ENCODE results near the gene ACSS3. TPM values are rescaled to one million over a fixed set of nuclear protein-coding genes. Genes with fewer than 3 reads are reported as not detected.
"Not testable (repeated sequence)": the region's sequence is repeated elsewhere in the genome, so short reads cannot be mapped to it uniquely, and the experiment has no call there.

The ACSS3 gene
- total RNA-seq, 1 experiment from 2014 or later, result 0.70 TPM

DNA sequence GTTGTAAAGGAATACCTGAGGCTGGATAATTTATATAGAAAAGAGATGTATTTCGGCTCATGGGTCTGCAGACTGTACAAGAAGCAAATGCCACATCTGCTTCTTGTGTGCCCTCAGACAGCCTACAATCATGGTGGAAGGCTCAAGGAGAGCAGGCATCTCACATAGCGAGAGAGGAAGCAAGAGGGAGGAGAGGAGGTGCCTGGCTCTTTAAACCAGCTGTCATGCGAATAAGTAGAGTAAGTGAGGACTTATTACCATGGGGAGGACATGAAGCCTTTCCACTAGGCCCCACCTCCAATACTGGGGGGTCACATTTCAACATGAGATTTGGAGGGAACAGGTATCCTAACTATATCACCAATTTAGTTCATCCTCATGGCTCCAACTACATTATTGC lies 118.7 kb downstream of the ACSS3 start:
- peaks cover 7% of the 10 kb centered on the region for H3K4me1 Mint-ChIP-seq (ENCODE audit: low read depth, unreplicated experiment)
- no peak overlapping the region for H3K27ac Mint-ChIP-seq (ENCODE audit: unreplicated experiment)
- no peaks in the 10 kb centered on the region for H3K27me3 Mint-ChIP-seq (ENCODE audit: insufficient read depth, unreplicated experiment)
- no TSS peak for BruUV-seq (replicated peaks)
- H3K36me3 ChIP-seq (ENCODE audit: control insufficient read depth, insufficient read depth, low read length), result no peaks in the 10 kb centered on the region
- H3K4me3 Mint-ChIP-seq (ENCODE audit: unreplicated experiment), result no peak overlapping the region
- ChIA-PET POLR2A (no interaction called here), CTCF (no interaction called here)
- DNase-seq, result no peak
- H3K4me3 ChIP-seq (ENCODE audit: low read depth, low read length), result no peak overlapping the region
- H3K27me3 ChIP-seq (replicated peaks; ENCODE audit: control insufficient read depth, insufficient read depth, low read length), result no peaks in the 10 kb centered on the region
- no peaks in the 10 kb centered on the region for H3K36me3 Mint-ChIP-seq (ENCODE audit: insufficient read depth, unreplicated experiment)
- intact Hi-C loops (cut with micrococcal nuclease; ENCODE audit: unreplicated experiment), result no loop called here
- TF ChIP-seq, protein P1, sequence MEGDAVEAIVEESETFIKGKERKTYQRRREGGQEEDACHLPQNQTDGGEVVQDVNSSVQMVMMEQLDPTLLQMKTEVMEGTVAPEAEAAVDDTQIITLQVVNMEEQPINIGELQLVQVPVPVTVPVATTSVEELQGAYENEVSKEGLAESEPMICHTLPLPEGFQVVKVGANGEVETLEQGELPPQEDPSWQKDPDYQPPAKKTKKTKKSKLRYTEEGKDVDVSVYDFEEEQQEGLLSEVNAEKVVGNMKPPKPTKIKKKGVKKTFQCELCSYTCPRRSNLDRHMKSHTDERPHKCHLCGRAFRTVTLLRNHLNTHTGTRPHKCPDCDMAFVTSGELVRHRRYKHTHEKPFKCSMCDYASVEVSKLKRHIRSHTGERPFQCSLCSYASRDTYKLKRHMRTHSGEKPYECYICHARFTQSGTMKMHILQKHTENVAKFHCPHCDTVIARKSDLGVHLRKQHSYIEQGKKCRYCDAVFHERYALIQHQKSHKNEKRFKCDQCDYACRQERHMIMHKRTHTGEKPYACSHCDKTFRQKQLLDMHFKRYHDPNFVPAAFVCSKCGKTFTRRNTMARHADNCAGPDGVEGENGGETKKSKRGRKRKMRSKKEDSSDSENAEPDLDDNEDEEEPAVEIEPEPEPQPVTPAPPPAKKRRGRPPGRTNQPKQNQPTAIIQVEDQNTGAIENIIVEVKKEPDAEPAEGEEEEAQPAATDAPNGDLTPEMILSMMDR (IDR thresholded peaks at IDR 0.05; ENCODE audit: insufficient read depth in 1 of 2, low read depth in 1 of 2, low read length in 1 of 2, severe bottlenecking in 1 of 2, unreplicated experiment in 1 of 2), result no peak
- H3K9me3 Mint-ChIP-seq (ENCODE audit: unreplicated experiment), result no peaks in the 10 kb centered on the region
- no peaks in the 10 kb centered on the region for H3K4me1 ChIP-seq
- no peaks in the 10 kb centered on the region for H3K9me3 ChIP-seq

DNA sequence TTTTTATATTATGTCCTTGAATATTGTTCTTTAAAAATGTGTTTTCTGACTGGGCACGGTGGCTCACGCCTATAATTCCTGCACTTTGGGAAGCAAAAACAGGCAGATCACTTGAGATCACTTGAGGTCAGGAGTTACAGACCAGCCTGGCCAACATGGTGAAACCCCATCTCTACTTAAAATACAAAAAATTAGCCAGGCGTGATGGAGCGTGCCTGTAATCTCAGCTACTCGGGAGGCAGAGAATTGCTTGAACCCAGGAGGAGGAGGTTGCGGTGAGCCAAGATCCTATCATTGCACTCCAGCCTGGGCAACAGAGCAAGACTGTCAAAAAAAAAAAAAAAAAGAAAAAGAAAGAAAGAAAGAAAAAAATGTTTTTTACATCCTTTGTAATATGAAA lies 122.7 kb downstream of the ACSS3 start:
- H3K4me3 ChIP-seq (ENCODE audit: low read depth, low read length); H3K27me3 Mint-ChIP-seq (ENCODE audit: insufficient read depth, unreplicated experiment); CTCF ChIA-PET; DNase-seq; H3K9me3 ChIP-seq; H3K9me3 Mint-ChIP-seq (ENCODE audit: unreplicated experiment); BruUV-seq (replicated peaks); H3K36me3 ChIP-seq (ENCODE audit: control insufficient read depth, insufficient read depth, low read length); H3K4me3 Mint-ChIP-seq (ENCODE audit: unreplicated experiment); H3K27me3 ChIP-seq (replicated peaks; ENCODE audit: control insufficient read depth, insufficient read depth, low read length); H3K36me3 Mint-ChIP-seq (ENCODE audit: insufficient read depth, unreplicated experiment); intact Hi-C loops (cut with micrococcal nuclease; ENCODE audit: unreplicated experiment); H3K27ac Mint-ChIP-seq (ENCODE audit: unreplicated experiment); POLR2A ChIA-PET; H3K4me1 Mint-ChIP-seq (ENCODE audit: low read depth, unreplicated experiment): not testable (repeated sequence)
- H3K4me1 ChIP-seq, result peaks cover 12% of the 10 kb centered on the region

DNA sequence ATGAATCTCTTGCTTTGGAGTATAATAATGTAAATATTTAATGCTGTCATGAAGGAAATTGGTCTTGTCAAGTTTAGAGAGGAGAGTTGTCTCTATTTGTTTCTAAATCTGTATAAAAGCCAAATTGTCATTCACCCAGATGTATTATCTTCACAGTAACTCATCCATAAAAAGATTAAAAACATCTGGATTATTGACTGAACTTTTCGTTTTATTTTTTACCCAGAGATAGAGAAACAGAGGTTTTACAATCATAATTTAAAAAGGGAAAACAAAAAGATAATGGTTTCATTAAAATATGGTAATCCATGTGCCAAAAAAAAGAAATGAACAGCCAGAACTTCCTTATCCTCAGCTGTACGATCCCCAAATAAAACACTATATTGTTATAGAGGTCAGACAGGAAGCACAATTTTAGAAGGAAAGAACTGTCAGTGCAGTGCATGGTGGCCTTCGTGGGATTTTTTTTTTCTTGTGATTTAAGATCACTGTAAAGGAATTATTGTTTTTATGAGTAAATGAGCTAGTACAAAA lies 125.9 kb downstream of the ACSS3 start:
- ChIA-PET POLR2A (no interaction called here), CTCF (no interaction called here)
- Histone ChIP-seq H3K27me3 (replicated peaks; ENCODE audit: control insufficient read depth, insufficient read depth, low read length) (no peaks in the 10 kb centered on the region), H3K36me3 (ENCODE audit: control insufficient read depth, insufficient read depth, low read length) (no peaks in the 10 kb centered on the region), H3K4me1 (peaks cover 42% of the 10 kb centered on the region), H3K9me3 (no peaks in the 10 kb centered on the region), H3K4me3 (ENCODE audit: low read depth, low read length) (no peak overlapping the region)
- H3K27ac Mint-ChIP-seq (ENCODE audit: unreplicated experiment), result no peak overlapping the region
- intact Hi-C loops (cut with micrococcal nuclease; ENCODE audit: unreplicated experiment), result loop anchor here (2.0 kb wide), 1 partner anchor 61 kb away; no protein-coding TSS in a partner anchor
- no TSS peak for BruUV-seq (replicated peaks)
- H3K4me3 Mint-ChIP-seq (ENCODE audit: unreplicated experiment), result no peak overlapping the region
- no peaks in the 10 kb centered on the region for H3K36me3 Mint-ChIP-seq (ENCODE audit: insufficient read depth, unreplicated experiment)
- H3K27me3 Mint-ChIP-seq (ENCODE audit: insufficient read depth, unreplicated experiment), result no peaks in the 10 kb centered on the region
- TF ChIP-seq, protein P1 (IDR thresholded peaks at IDR 0.05; ENCODE audit: insufficient read depth in 1 of 2, low read depth in 1 of 2, low read length in 1 of 2, severe bottlenecking in 1 of 2, unreplicated experiment in 1 of 2), result no peak
- H3K9me3 Mint-ChIP-seq (ENCODE audit: unreplicated experiment), result no peaks in the 10 kb centered on the region
- DNase-seq, result no peak
- H3K4me1 Mint-ChIP-seq (ENCODE audit: low read depth, unreplicated experiment), result peaks cover 18% of the 10 kb centered on the region

DNA sequence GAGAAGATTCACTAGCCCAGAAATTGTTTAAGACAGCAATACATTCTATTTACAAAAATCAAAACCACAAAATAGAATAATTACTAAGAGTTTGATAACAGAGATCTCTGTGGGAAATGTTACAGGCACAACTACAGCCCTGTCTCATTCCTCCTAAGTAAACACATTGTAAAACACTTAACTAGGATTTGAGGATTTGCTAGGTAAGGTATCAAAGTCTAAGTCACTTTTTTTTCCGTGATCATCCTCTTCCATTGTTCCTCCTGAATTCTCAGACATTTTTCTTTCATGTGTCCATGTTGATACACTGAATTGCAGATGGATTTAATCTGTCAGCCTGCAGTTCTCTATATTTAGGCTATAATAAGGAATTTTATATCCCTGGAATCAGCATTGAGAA lies 127.5 kb downstream of the ACSS3 start:
- no TSS peak for BruUV-seq (replicated peaks)
- no peaks in the 10 kb centered on the region for H3K36me3 ChIP-seq (ENCODE audit: control insufficient read depth, insufficient read depth, low read length)
- Mint-ChIP-seq H3K27ac (ENCODE audit: unreplicated experiment) (no peak overlapping the region), H3K4me1 (ENCODE audit: low read depth, unreplicated experiment) (peaks cover 18% of the 10 kb centered on the region), H3K9me3 (ENCODE audit: unreplicated experiment) (no peaks in the 10 kb centered on the region), H3K36me3 (ENCODE audit: insufficient read depth, unreplicated experiment) (no peaks in the 10 kb centered on the region), H3K27me3 (ENCODE audit: insufficient read depth, unreplicated experiment) (no peaks in the 10 kb centered on the region), H3K4me3 (ENCODE audit: unreplicated experiment) (no peak overlapping the region)
- no peak overlapping the region for H3K4me3 ChIP-seq (ENCODE audit: low read depth, low read length)
- intact Hi-C loops (cut with micrococcal nuclease; ENCODE audit: unreplicated experiment), result loop anchor here (2.0 kb wide), 1 partner anchor 63 kb away; no protein-coding TSS in a partner anchor
- TF ChIP-seq, protein P1 (IDR thresholded peaks at IDR 0.05; ENCODE audit: insufficient read depth in 1 of 2, low read depth in 1 of 2, low read length in 1 of 2, severe bottlenecking in 1 of 2, unreplicated experiment in 1 of 2), result no peak
- no peaks in the 10 kb centered on the region for H3K27me3 ChIP-seq (replicated peaks; ENCODE audit: control insufficient read depth, insufficient read depth, low read length)
- ChIA-PET CTCF (no interaction called here), POLR2A (no interaction called here)
- DNase-seq, result no peak
- H3K4me1 ChIP-seq, result peaks cover 45% of the 10 kb centered on the region
- H3K9me3 ChIP-seq, result no peaks in the 10 kb centered on the region

Measured in Caco-2 (cell line).